K562 (cell line): ENCODE data around the gene EFNA5.
"Not testable (repeated sequence)": the region's sequence is repeated elsewhere in the genome, so short reads cannot be mapped to it uniquely, and the experiment has no call there.

ENCODE experiments used
- FOXA3 ChIP-seq, 2 experiments: fragments of 450-650 bp in 1 of 2; sonication (generic) in 1 of 2; formaldehyde crosslinking; IDR thresholded peaks in 1 of 2; conservative IDR thresholded peaks in 1 of 2; 2 replicates each; pipeline versions ENCODE4 v1.4.0 to v1.8.0; 2020 to 2022; ENCODE audit warnings: mild to moderate bottlenecking in 2 of 2, missing genetic modification reagents in 1 of 2
- PYGO2 ChIP-seq: fragments of 450-650 bp; IDR thresholded peaks from 2 replicates; pipeline ENCODE4 v1.6.1; 2016; ENCODE audit warnings: mild to moderate bottlenecking, missing genetic modification characterization, moderate library complexity, missing compliant biosample characterization
- RAD21 ChIP-seq, 2 experiments: fragments of 250-450 bp in 1 of 2; fragments of 450-650 bp in 1 of 2; sonication (Bioruptor Pico) in 1 of 2; formaldehyde crosslinking in 1 of 2; IDR thresholded peaks in 1 of 2; conservative IDR thresholded peaks in 1 of 2; 2 replicates each; pipeline versions ENCODE4 v1.4.0 to v1.8.0; 2020 to 2022; ENCODE audit warnings: mild to moderate bottlenecking in 2 of 2, moderate library complexity in 1 of 2
- ZNF408 ChIP-seq: fragments of 250-450 bp; sonication (Bioruptor Pico); IDR thresholded peaks from 2 replicates; pipeline ENCODE4 v1.4.0; 2020; ENCODE audit warnings: low read depth, mild to moderate bottlenecking, moderate library complexity
- ZNF830 ChIP-seq: fragments of 250-450 bp; sonication (Bioruptor Pico); IDR thresholded peaks from 2 replicates; pipeline ENCODE4 v1.5.0; 2021; ENCODE audit warnings: mild to moderate bottlenecking
- TF ChIP-seq, protein P1 (sequence below), 2 experiments: fragments of 200-800 bp in 1 of 2; sonication (Bioruptor generic) in 1 of 2; sonication (generic) in 1 of 2; formaldehyde crosslinking in 1 of 2; IDR thresholded peaks in 1 of 2; conservative IDR thresholded peaks in 1 of 2; 2 replicates each; pipeline versions ENCODE4 v1.5.0 to v1.6.1; 2016 to 2020; ENCODE audit warnings: missing compliant biosample characterization in 1 of 2, missing genetic modification characterization in 1 of 2, missing genetic modification reagents in 1 of 2
- TF ChIP-seq, protein P2 (sequence below): sonication (generic); formaldehyde crosslinking; IDR thresholded peaks from 2 replicates; pipeline ENCODE4 v1.9.0; 2022; ENCODE audit warnings: mild to moderate bottlenecking, missing genetic modification reagents
- TF ChIP-seq, protein P3 (sequence below): sonication (generic); formaldehyde crosslinking; IDR thresholded peaks from 2 replicates; pipeline ENCODE4 v1.8.1; 2023; ENCODE audit warnings: mild to moderate bottlenecking, missing genetic modification reagents
- TF ChIP-seq, protein P4 (sequence below): sonication (generic); formaldehyde crosslinking; IDR thresholded peaks from 2 replicates; pipeline ENCODE4 v1.8.1; 2023; ENCODE audit warnings: mild to moderate bottlenecking, missing genetic modification reagents
- TF ChIP-seq, protein P5 (sequence below), 3 experiments: IDR thresholded peaks in 2 of 3; conservative IDR thresholded peaks in 1 of 3; 2 replicates each; pipeline ENCODE4 v1.5.1; 2011 to 2012; ENCODE audit warnings: low read length in 3 of 3, mild to moderate bottlenecking in 3 of 3, control low read depth in 2 of 3, improper control_type of control experiment in 1 of 3, inconsistent platforms in 1 of 3, low read depth in 1 of 3, mixed read lengths in 1 of 3, moderate library complexity in 1 of 3; ENCODE audit not compliant: insufficient read depth in 2 of 3

DNA sequence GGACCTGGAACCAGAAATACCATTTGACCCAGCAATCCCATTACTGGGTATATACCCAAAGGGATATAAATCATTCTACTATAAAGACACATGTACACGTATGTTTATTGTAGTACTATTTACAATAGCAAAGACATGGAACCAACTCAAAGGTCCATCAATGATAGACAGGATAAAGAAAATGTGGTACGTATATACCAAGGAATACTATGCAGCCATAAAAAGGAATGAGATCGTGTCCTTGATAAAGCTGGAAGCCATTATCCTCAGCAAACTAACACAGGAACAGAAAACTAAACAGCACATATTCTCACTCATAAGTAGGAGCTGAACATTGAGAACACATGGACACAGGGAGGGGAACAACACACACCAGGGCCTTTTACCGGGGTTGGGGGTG is 218.9 kb downstream of the EFNA5 start:
- TF ChIP-seq RAD21 (CRISPR knock-in tag; conservative IDR thresholded peaks at IDR 0.05 in 1 of 2, IDR thresholded peaks at IDR 0.05 in 1 of 2); FOXA3 (CRISPR knock-in tag; conservative IDR thresholded peaks at IDR 0.05 in 1 of 2, IDR thresholded peaks at IDR 0.05 in 1 of 2); ZNF830 (CRISPR knock-in tag); ZNF408 (CRISPR knock-in tag); PYGO2 (tag): not testable (repeated sequence)
- TF ChIP-seq, protein P1, sequence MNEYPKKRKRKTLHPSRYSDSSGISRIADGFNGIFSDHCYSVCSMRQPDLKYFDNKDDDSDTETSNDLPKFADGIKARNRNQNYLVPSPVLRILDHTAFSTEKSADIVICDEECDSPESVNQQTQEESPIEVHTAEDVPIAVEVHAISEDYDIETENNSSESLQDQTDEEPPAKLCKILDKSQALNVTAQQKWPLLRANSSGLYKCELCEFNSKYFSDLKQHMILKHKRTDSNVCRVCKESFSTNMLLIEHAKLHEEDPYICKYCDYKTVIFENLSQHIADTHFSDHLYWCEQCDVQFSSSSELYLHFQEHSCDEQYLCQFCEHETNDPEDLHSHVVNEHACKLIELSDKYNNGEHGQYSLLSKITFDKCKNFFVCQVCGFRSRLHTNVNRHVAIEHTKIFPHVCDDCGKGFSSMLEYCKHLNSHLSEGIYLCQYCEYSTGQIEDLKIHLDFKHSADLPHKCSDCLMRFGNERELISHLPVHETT (CRISPR knock-in tag; conservative IDR thresholded peaks at IDR 0.05 in 1 of 2, IDR thresholded peaks at IDR 0.05 in 1 of 2) = not testable (repeated sequence)
- TF ChIP-seq, protein P2, sequence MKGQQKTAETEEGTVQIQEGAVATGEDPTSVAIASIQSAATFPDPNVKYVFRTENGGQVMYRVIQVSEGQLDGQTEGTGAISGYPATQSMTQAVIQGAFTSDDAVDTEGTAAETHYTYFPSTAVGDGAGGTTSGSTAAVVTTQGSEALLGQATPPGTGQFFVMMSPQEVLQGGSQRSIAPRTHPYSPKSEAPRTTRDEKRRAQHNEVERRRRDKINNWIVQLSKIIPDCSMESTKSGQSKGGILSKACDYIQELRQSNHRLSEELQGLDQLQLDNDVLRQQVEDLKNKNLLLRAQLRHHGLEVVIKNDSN (CRISPR knock-in tag) = not testable (repeated sequence)
- TF ChIP-seq, protein P3, sequence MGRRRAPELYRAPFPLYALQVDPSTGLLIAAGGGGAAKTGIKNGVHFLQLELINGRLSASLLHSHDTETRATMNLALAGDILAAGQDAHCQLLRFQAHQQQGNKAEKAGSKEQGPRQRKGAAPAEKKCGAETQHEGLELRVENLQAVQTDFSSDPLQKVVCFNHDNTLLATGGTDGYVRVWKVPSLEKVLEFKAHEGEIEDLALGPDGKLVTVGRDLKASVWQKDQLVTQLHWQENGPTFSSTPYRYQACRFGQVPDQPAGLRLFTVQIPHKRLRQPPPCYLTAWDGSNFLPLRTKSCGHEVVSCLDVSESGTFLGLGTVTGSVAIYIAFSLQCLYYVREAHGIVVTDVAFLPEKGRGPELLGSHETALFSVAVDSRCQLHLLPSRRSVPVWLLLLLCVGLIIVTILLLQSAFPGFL (CRISPR knock-in tag) = not testable (repeated sequence)
- TF ChIP-seq, protein P4, sequence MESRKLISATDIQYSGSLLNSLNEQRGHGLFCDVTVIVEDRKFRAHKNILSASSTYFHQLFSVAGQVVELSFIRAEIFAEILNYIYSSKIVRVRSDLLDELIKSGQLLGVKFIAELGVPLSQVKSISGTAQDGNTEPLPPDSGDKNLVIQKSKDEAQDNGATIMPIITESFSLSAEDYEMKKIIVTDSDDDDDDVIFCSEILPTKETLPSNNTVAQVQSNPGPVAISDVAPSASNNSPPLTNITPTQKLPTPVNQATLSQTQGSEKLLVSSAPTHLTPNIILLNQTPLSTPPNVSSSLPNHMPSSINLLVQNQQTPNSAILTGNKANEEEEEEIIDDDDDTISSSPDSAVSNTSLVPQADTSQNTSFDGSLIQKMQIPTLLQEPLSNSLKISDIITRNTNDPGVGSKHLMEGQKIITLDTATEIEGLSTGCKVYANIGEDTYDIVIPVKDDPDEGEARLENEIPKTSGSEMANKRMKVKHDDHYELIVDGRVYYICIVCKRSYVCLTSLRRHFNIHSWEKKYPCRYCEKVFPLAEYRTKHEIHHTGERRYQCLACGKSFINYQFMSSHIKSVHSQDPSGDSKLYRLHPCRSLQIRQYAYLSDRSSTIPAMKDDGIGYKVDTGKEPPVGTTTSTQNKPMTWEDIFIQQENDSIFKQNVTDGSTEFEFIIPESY = not testable (repeated sequence)
- TF ChIP-seq, protein P5, sequence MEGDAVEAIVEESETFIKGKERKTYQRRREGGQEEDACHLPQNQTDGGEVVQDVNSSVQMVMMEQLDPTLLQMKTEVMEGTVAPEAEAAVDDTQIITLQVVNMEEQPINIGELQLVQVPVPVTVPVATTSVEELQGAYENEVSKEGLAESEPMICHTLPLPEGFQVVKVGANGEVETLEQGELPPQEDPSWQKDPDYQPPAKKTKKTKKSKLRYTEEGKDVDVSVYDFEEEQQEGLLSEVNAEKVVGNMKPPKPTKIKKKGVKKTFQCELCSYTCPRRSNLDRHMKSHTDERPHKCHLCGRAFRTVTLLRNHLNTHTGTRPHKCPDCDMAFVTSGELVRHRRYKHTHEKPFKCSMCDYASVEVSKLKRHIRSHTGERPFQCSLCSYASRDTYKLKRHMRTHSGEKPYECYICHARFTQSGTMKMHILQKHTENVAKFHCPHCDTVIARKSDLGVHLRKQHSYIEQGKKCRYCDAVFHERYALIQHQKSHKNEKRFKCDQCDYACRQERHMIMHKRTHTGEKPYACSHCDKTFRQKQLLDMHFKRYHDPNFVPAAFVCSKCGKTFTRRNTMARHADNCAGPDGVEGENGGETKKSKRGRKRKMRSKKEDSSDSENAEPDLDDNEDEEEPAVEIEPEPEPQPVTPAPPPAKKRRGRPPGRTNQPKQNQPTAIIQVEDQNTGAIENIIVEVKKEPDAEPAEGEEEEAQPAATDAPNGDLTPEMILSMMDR (IDR thresholded peaks at IDR 0.05 in 2 of 3, conservative IDR thresholded peaks at IDR 0.05 in 1 of 3; ENCODE audit: insufficient read depth in 2 of 3, low read depth in 1 of 3, low read length in 3 of 3) = not testable (repeated sequence)
